Superior temporal gyrus (tissue), 1 donor: ENCODE results near the gene CELSR3.

Experiments
- DNase-seq: peaks from one replicate; pipeline ENCODE4 v3.0.0-alpha.2; 2016; ENCODE audit errors: extremely low spot score

The CELSR3 gene

DNA sequence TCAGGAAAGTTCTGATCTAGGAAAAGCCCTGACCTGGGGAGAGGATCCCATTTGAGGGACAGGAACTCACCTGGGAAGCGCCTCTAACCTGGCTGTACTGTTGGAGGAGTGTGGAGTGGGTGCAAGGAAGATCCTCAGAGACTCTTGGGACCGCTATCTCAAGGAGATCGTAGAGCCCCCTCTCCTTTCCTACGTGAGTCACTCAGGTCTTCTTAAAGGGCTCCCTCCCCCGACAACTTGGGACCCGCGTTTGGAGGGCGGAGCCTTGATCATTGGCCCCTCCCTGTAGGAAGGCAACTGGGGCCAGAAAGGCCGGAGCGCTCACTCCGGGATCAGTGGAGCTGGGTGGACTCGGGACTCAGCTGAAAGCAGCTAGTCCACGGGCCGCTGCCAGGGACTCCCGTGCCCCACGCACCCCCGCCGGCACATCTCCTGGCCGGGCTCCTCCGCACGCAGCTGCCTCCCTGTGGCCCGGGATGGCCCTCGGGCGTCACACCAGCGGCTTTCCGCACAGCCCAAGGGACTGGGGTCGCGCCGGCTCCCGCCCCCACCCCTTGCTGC is 27.9 kb downstream of the CELSR3 start:
- DNase-seq: peak; percentile 20

DNA sequence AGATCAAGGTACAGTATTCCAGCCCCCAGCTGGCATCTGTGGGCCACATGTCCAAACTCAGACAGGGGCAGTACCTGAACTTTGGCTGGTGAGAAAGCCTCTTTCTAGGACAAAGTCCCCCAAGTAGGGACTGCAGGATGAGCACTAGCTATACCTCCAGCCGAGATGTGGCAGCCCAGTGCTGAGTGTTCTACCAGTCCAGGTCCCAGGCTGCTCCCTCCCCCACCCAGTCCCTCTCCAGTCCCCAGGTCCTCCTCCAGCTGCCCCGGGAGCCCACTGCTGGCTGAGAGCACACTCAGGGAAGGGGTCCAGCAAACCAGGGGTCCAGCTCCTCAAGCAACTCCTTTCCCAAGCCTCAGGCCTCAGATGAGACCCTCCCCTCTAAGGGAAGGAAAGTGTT is 28.9 kb downstream of the CELSR3 start:
- no peak for DNase-seq

DNA sequence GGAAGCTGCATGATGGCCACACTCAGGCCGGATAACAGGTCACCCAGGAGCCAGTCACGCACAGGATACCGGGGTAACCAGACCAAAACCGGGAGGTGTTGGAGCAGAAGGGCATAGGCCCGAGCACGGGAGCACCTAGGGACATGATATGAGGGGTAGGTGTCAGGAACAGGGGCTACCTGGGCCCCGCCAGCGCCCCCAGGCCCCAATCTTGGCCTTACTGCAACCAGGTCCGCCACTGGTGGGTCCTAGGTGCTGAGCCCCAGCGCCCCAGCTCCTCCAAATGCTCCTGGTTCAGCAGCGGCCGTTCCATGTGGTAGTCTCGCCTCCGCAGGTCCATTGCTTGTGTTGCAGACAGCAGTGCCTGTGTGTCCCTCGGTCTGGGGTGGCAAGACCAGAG is 29.4 kb downstream of the CELSR3 start:
- DNase-seq: no peak

DNA sequence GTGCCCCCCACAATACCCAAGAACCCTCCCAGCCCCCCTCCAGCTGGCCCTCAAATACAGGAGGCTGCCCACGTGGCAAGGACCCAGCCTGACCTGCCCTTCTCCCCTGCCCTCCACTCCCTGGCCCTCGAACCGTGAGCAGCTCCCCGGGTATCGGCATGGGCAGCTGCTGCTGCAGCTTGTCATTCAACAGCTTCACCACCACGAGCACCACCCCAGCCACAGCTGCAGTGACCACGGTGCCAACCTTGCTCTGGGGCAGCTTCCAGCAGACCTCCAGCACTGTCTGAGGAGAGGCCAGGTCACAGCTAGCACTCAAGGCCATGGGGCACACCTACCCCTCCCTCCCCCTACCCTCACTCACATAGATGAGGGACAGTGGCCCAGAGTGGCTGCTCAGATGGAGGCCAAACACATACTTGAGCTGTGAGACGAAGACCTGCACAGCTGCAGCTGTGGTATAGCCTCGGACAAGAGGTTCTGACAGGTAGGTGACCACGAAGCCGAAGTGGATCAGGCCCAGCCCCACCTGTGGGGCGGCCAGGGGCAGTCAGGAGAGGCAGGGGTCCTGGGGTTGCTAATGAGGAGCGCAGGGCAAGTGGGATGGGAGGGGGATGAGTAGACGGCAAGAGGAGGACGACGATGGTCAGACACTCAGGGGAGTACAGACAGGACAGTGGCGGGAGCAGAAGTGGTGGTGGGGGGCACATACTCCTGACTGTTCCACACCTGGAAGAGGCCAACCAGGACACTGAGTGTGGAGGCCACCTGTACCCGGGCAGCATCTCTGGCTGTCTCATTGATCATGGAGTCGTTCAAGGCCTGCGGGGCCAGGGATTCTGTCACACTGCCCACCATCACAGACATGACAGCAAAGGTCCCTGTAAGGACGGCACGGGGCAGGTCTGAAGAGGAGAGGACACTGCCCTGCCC is 30.9 kb downstream of the CELSR3 start:
- DNase-seq: no peak

DNA sequence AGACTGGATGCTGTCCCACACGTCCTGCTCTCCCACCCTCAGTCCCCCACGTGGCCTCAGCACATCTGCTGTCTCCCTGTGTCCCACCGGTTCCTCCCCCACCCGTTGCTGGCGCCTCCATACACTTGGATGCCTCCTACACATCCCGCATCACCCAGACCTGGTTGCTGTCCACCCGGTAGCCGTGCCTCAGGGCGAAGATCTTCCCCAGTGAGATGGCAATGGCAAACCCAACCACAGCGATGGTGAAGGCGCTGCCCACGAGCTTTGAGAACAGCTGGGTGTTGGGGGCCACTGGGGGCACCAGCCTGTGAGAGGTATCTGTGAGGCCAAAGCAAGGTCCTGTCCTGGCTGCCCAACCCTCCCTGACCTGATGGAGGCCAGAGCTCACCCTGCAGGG is 31.9 kb downstream of the CELSR3 start:
- DNase-seq: no peak

DNA sequence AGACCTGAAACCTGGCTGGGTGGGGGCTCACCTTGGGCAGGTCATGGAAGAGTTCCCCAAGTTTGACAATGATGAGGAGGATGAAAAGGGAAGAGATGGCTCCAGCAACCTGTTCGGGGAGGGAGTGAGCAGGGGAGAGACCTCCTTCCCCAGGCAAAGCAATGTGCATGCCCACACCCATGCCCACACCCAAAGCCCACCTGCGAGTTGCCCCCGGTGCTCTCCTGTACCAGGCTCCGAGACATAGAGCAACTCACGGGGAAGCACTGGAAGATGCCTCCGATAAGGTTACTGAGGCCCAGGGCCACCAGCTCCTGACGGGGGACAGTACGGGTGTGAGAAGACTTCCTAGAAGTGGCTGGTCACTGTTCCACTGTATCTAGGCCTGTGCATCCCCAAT is 32.3 kb downstream of the CELSR3 start:
- no peak for DNase-seq

DNA sequence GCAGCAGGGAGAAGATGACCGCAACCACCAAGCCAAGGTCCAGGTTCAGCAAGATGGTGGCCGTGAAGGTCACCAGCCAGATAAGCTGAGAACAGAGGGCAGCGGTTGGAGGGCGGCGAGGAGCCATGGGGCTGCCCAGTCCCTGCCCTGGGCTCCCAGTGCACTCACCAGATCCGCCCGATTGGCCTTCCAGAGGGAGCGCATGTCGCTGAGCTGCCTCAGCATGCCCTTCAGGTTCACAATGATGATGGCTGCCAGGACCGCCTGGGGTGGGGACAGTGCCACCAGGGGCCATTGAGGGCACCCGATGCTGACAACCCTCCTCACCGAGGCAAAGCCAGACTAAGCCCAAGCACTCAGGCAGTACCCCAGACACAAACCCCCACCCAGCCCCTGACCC is 32.8 kb downstream of the CELSR3 start:
- DNase-seq: no peak

DNA sequence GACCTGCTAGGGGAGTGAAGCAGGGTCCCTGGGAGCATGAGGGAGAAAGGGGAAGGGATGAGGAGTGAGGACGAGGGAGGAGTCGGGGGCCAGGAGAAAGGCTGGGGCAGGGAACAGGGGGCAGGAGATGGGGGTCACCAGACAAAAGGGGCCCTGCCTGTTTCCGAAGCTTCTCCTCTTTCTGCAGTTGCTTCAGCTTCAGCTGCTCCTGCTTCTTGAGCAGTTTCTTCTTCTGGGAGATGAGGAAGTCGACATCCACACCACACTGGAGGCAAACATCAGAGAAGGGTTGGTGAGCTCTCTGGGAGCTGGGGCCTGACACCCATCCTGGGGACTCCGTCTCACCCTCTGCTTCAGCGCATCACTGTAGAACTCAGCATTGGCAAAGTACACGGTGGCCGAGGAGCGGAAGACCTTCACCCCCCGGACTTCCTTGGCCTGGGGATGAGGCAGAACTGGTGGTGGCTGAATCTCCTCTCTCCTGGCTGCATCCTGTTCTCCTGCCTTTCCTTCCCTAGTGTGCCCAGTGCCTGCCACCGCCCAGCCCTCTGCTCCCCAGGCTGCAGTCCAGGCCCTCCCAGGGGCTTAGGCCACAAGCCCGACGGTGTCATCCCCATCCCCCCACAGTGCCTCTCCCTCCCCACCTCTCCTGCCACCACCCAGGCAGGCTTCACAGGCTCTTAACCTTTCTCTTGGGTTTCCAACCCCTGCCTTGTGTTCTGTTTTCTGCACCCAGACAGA is 34.2 kb downstream of the CELSR3 start:
- no peak for DNase-seq

DNA sequence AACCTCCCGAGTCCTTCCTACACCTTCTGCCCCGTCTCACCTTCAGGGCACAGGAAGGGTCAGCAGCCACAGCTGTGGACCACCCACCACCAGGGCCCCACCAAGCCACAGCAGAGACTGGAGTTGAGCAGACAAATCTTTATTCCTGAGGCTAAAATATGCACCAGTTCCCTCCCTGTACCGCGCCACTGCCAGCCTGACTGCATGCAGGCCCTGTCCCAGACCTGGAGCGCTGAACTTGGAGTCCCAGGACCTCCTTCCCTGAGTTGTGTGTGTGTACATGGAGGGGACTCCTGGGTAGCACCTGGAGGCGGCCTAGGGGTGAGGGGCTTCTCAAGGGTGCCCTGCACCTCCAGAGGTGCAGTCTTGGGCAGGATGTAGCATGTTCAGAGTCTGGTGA is 37.1 kb downstream of the CELSR3 start:
- no peak for DNase-seq

DNA sequence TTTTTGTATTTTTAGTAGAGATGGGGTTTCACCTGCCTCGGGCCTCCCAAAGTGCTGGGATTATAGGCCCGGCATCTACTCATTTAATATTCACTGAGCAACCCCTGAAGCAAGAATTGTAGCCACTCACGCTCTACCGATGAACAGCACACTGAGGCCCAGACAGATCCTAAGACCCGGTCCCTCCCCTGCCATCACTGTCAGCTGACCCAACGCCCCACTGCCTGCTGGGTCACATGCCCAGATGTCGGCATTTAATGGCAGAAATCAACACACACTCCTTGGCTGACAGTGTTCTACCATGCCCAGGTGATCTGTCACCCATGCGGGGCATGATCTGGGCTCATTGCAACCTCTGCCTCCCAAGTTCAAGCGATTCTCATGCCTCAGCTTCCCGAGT is 37.9 kb downstream of the CELSR3 start:
- no peak for DNase-seq

DNA sequence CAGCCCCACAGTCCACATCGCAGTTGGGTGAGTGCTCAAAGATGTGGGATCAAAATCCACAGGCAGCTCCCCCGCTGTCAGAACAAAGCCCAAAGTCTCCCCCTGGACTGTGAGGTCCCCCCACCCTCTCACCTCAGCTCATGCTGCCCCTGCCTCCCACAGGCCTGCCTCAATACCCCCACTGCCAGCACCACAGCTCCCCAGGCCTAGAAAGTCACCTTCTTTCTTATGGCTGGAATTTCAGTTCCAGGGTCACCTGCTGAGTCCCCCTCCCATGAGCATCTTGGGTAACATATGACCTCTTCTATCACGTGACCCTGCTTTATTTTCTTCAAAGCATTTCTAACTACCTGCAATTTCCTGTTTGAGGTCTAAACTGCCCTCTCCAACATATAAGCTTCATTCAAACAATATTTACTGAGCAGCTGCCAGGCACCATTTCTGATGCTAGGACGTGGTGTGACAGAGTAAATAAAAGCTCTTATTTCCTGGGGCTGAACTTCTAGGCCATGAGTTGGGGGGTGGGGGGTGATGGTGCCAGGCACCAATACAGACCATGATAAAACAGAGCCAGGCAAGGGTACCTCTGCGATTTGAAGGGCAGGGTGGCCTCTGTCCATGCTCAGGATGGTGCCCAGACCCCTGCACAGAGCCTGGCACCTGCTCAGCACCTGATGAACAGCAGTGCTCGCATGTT is 38.7 kb downstream of the CELSR3 start:
- DNase-seq: no peak

DNA sequence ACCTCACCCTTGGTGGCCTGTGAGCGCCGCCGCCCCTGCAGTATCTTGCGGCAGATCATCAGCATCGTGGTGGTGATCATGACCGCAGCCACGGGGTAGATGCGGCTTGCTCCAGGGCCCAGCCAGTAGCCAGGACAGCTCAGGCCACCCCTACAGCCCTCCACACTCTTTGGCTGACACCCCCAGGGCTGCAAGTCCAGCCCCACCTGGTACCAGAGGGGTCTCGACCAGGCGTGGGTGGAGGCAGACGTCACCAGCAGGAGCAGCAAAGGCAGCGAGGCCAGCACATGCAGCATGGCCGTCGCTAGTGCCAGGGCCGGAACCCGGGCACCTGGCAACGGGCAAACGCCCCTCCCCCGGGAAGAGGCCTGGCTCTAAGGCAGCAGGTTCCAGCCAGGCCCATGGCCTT is 41.2 kb downstream of the CELSR3 start, which contains the start of gene TMEM89:
Gene TMEM89, minus strand, starts transcription at position 309 of the 409 bp plus-strand sequence. Its CDS starts 13 bp downstream, at position 296.
- DNase-seq: no peak

DNA sequence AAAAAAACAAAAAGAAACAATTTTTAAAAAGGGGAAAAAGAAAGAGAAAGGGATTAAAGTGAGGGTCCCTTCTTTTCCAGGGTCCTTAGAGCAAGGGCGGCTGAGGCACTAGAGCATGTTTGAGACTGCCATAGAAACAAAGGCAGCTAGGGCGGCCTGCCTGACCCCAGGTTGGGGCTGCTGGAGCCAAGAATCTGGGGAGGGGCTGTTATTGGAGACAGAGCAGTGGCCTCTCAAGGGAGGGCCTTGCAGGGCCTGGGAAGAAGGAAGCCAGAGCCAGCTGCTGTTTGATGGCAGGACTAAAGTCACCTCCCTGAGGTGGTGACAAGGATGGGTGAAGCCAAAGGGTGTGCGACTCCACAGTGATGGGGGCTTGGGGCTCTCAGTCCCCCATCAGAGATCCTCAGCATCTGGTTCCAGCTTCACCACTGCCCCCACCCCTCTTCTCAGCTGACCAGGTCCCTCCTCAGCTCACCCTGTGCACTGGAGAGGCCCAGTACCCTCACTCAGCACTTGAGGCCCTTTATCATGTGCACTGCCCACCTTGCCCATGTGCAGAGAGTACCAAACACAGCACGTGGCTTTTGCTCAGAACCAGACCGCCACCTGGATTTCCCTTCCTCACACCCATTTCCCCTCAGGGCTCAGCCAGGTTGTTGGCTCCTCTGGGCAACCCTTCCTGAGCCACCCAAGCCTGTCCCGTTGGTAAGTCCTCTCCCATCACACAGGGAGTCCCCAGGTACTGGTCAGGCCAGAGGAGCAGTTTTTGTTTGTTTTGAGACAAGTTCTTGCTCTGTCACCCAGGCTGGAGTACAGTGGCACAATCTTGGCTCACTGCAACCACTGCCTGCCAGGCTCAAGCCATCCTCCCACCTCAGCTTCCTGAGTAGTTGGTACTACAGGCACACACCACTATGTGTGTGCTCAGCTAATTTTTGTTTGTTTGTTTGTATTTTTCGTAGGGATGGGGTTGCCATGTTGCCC is 42.9 kb downstream of the CELSR3 start:
- DNase-seq: no peak

DNA sequence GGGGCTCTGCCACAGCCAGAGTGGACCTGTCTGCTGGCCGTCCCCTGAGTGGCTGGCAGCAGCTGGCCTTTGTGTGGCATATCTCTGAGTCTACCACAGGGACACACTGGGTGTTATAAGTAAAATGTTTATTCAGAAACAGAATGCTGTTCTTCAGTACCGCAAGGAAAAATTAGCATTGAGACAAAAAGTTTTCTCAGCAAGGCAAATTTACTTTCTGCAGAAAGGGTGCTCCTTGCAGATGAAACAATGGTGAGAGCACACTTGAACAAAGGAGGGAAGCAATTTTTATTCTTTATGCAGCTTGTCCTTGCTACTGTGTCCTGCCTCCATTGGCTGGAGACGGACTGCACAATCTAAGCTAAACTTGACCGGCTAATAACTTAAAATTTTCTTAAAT is 45.1 kb downstream of the CELSR3 start:
- DNase-seq: no peak

DNA sequence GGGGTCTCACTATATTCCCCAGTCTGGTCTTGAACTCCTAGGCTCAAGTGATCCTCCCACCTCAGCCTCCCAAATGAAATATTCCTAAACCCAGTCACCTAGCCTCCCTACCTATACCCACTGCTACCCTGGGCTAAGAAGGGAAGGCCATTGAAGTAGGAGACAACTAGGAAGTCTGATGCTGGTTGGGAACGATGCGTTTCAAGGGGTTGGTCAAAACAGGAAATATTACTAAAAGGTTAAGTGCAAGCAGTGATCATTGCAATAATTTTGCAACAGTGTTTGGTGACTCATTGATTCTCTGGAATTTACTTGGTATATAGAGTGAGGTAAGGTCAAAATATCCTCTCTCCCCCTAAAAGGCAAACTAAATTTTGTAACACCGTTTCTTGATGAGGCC is 48.6 kb downstream of the CELSR3 start:
- no peak for DNase-seq

DNA sequence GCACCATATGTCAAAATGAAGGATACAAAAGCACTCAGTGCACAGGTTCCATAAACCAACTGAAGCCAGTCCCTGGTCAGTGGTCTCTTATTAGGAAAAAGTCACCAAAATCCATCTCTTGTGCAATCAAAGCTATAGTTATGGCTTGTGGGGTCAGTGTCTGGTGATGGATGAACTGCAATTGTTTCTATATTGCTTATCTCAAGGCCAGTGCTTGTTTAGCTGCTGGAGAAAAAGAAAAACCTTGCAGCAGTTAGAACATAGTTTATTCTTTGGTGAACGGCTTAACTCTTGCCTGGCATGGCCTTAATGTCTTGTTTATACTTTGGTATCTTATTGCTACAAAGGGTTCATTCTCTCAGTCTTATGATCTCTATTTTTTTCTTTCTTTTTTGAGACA is 50.4 kb downstream of the CELSR3 start:
- DNase-seq: no peak

DNA sequence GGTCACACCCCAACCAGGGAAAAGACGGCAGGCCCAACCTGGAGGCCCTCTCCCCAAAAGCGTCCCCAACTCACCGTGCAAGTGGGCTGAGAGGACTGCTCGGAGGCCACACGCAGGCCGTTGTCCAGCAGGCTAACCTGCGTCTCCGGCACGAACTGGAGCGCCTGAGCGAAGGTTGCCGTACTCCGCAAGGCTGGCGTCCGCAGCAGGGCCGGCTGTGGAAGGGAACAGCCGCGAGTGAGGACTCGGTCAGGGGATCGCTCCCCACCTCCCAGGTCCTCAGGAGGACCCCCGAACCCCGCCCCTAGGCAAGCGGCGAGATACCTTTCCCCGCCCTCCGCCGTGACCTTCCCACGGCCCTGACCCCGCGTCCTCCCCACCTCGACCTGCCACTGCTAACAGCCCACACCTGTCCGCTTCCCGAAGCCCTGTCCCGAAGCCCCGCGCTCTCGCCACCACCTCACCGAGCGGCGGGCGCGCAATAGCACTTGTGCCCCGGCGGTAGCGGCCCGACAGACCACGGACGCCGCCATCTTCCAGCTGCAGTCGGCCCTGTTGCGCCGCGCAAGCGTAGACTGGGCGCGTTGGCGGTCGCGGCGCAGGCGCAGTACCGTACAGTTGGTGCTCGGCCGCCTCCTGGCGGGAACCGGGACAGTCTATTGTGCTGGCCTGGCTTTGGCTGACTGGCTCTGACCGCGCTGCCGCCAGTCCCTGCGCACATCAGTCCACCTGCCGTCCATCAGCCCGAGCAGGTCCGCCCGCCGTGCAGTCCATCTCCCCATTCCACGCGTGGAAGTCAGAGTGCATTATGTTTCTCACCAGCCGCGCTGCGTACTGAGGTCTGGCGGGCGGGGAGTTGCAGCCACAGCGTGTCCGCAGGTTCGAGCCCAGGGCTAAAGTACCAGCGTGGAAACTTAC is 53.3 kb downstream of the CELSR3 start, which contains the start of gene UQCRC1:
Gene UQCRC1, minus strand, starts transcription at position 559 of the 918 bp plus-strand sequence. Its CDS starts 26 bp downstream, at position 533.
- peak; percentile 92 for DNase-seq

DNA sequence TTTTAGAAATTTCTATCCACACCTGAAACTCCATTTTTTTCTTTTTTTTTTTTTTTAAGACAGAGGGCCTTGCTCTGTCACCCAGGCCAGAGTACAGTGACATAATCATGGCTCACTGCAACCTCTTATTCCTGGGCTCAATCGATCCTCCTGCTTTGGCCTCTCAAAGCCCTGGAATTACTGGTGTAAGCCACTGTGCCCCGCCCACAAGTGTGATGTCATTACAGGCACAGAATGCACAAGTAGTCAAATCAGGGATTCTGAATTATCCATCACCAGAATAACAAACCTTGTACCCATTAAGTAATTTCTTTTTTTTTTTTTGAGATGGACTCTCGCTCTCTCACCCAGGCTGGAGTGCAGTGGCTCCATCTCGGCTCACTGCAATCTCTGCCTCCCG is 55.2 kb downstream of the CELSR3 start:
- DNase-seq: no peak

DNA sequence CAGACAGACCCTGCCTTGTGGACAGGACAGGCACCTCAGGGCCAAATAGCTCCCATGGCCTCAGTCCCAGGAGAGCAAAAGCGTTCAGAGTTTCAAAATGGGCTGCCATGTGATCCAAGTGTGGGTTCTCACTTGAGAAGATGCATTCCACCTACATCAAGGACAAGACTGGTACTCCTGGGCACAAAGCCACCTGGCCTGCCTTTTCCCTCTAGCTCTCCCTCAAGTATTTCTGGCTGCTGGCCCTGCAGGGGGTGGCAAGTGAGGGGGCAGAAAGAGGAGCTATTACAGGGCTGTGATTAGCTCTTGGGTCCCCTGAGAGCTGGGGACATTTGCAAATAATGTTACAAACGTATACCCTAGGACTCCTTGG is 61.1 kb downstream of the CELSR3 start:
- peak; percentile 35 for DNase-seq
